Lower lobe of right lung (tissue), 2 donors: ENCODE measurements around the gene RAPGEF3. TPM values are rescaled to one million over a fixed set of nuclear protein-coding genes. Genes with fewer than 3 reads are reported as not detected.

Source experiments
- ATAC-seq, 2 donors: fragments of 200-7000 bp; cut with Tn5 transposase; one replicate each; pipeline ENCODE4 v1.9.1; 2020 to 2022; ENCODE audit warnings: mild to moderate bottlenecking in 2 of 2, moderate library complexity in 2 of 2
- DNase-seq: peaks from one replicate; pipeline ENCODE4 v3.0.0-alpha.2; 2020
- H3K27ac ChIP-seq: fragments of 200-600 bp; one replicate; pipeline ENCODE4 v1.8.0; 2022
- H3K27me3 ChIP-seq: fragments of 200-600 bp; one replicate; pipeline ENCODE4 v1.8.0; 2022; ENCODE audit warnings: low read depth
- H3K36me3 ChIP-seq: fragments of 200-600 bp; one replicate; pipeline ENCODE4 v1.8.0; 2022; ENCODE audit warnings: mild to moderate bottlenecking
- H3K4me1 ChIP-seq: fragments of 200-600 bp; one replicate; pipeline ENCODE4 v1.8.0; 2022
- H3K4me3 ChIP-seq: fragments of 200-600 bp; one replicate; pipeline ENCODE4 v1.8.0; 2022; ENCODE audit warnings: mild to moderate bottlenecking
- H3K9me3 ChIP-seq: fragments of 200-600 bp; one replicate; pipeline ENCODE4 v1.8.0; 2022
- intact Hi-C: fragments of 100-400 bp; cut with DNase I; formaldehyde crosslinking; loops from one replicate; pipeline ENCODE4 v1.11.0; 2022
- total RNA-seq: library from RNA; stranded (reverse); fragmentation: NEBNext Ultra II Directional; extraction: Animal tissue kit (Norgen Biotek cat#: 25700); gene quantifications from one replicate; pipeline ENCODE4 v1.2.1, GENCODE V29; 2021
- TF ChIP-seq, protein P1 (sequence below): fragments of 200-600 bp; IDR thresholded peaks from one replicate; pipeline ENCODE4 v1.8.0; 2022; ENCODE audit warnings: antibody characterized with exemption, mild to moderate bottlenecking
- donor health status: DM: no; HTN: yes; CAD: no; lungs with severe emphysema.

RAPGEF3 gene
- total RNA-seq, 1 donor from 2014 or later: 44.5 TPM

DNA sequence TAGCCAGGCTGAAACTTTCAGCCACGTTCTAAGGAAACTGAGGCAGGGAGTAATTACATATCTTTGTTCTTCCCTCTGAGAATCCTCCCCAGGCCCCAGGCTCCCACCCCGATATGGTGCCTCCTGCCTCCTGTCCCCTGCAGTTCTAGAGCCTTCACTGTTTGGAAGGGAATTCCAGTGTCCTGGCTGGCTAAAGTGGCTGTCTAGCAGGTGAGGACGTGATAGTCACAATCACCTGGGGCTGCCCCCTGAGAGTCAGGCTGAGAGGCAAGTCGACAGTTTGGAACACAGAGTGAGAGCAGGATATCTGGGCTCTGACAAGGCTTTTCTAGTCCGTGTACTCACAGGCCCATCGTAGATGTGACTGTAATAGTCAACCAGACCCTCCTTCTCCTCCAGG, 46.5 kb downstream of the RAPGEF3 start:
- H3K27ac ChIP-seq: no peak overlapping the region
- intact Hi-C loops: no loop called here
- no peaks in the 10 kb centered on the region for H3K9me3 ChIP-seq
- no peaks in the 10 kb centered on the region for H3K27me3 ChIP-seq
- H3K4me3 ChIP-seq: no peak overlapping the region
- peaks cover 47% of the 10 kb centered on the region for H3K4me1 ChIP-seq
- H3K36me3 ChIP-seq: no peaks in the 10 kb centered on the region
- ATAC-seq (no peak), DNase-seq (no peak)
- TF ChIP-seq, protein P1, sequence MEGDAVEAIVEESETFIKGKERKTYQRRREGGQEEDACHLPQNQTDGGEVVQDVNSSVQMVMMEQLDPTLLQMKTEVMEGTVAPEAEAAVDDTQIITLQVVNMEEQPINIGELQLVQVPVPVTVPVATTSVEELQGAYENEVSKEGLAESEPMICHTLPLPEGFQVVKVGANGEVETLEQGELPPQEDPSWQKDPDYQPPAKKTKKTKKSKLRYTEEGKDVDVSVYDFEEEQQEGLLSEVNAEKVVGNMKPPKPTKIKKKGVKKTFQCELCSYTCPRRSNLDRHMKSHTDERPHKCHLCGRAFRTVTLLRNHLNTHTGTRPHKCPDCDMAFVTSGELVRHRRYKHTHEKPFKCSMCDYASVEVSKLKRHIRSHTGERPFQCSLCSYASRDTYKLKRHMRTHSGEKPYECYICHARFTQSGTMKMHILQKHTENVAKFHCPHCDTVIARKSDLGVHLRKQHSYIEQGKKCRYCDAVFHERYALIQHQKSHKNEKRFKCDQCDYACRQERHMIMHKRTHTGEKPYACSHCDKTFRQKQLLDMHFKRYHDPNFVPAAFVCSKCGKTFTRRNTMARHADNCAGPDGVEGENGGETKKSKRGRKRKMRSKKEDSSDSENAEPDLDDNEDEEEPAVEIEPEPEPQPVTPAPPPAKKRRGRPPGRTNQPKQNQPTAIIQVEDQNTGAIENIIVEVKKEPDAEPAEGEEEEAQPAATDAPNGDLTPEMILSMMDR: no peak

DNA sequence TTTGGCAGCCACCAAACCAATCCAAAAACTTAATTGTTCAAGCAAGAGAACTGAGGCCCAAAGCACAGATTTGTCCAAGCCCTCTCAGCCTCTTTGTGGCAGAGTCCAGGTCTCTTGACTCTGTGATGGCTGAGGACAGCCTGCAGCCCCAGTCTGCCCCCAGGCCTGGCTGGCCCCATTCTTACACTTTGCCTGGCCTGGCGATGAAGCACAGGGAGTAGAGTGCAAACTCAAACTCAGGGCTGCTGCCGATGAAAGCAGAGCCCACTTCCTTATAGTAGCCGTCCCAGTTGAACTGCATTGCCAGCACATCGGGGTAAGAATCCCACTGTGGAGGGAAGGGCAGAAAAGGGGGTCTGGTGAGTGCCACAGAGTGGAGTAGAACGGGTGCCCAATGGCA, 47.2 kb downstream of the RAPGEF3 start:
- TF ChIP-seq, protein P1: no peak
- intact Hi-C loops: no loop called here
- Histone ChIP-seq H3K36me3 (no peaks in the 10 kb centered on the region), H3K27me3 (no peaks in the 10 kb centered on the region), H3K4me3 (no peak overlapping the region), H3K9me3 (no peaks in the 10 kb centered on the region), H3K4me1 (peaks cover 44% of the 10 kb centered on the region), H3K27ac (no peak overlapping the region)
- DNase-seq (no peak), ATAC-seq (no peak)

DNA sequence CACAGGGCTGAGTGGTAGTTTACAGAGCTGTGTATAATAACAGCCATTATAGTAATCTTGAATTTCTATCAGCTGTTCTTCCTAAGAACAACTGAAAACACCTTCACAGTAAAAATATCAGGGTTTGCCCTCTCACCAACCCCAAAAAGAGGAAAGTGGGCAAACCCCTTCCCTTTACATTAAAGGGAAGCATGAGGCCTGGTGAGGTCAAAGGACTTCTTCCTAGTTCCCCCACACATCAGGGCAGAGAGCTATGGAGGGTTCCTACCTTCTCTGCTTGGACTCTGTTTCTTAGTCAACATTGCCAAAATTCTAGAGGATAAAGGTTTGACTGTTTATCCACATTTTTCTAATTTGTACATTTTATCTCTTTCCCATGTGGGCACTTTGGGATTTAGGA, 48.4 kb downstream of the RAPGEF3 start:
- intact Hi-C loops: no loop called here
- no peak for ATAC-seq
- H3K27ac ChIP-seq: no peak overlapping the region
- no peaks in the 10 kb centered on the region for H3K36me3 ChIP-seq
- TF ChIP-seq, protein P1: no peak
- H3K9me3 ChIP-seq: no peaks in the 10 kb centered on the region
- peaks cover 36% of the 10 kb centered on the region for H3K4me1 ChIP-seq
- H3K27me3 ChIP-seq: no peaks in the 10 kb centered on the region
- H3K4me3 ChIP-seq: no peak overlapping the region
- no peak for DNase-seq

DNA sequence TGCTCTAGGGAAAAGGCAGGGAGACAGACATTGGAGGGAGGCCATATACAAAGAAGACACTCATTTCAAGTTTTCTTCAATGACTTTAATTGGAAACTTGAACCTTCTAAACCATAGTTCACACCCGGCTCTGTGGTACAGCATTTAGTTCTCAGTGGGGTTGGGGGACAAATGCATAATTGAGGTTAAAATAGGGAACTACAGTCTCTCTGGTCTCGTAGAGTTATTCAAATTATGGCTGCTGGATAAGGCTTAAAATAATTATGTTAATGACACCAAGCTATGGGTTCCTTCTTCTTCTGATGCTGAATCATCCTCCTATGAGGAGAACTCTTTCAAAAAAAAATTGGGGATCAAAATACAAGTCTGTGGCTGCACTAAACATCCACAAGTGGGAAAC, 49.0 kb downstream of the RAPGEF3 start:
- TF ChIP-seq, protein P1: no peak
- Histone ChIP-seq H3K4me3 (no peak overlapping the region), H3K4me1 (peaks cover 35% of the 10 kb centered on the region), H3K27me3 (no peaks in the 10 kb centered on the region), H3K9me3 (no peaks in the 10 kb centered on the region), H3K36me3 (no peaks in the 10 kb centered on the region), H3K27ac (no peak overlapping the region)
- ATAC-seq: no peak
- no peak for DNase-seq
- intact Hi-C loops: no loop called here

DNA sequence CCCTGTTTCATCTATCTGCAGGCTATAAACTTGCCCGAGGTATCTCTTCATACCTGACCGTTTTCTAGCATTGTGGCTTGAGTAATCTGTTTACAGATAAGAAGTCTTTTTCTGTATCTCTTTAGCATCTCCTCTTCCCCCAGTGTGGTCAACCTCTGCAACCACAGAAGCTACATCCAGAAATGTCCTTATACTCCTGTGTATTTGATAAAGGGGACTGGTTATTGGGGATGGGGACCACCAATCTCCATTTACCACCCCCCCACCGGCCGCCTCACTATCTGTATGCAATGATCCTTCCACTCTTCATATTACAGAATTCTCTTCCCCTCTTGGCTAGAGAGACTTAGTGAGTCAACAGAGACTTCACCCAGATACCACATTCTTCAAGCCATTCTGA, 49.4 kb downstream of the RAPGEF3 start:
- Histone ChIP-seq H3K4me1 (peaks cover 33% of the 10 kb centered on the region), H3K4me3 (no peak overlapping the region), H3K27ac (no peak overlapping the region), H3K9me3 (no peaks in the 10 kb centered on the region), H3K36me3 (no peaks in the 10 kb centered on the region), H3K27me3 (no peaks in the 10 kb centered on the region)
- DNase-seq: no peak
- intact Hi-C loops: no loop called here
- no peak for ATAC-seq
- TF ChIP-seq, protein P1: no peak
